Left ventricle myocardium inferior (tissue), 1 donor: Measurements from ENCODE around the gene TBCK. TPM values are rescaled to one million over a fixed set of nuclear protein-coding genes. Genes with fewer than 3 reads are reported as not detected.

Experiments used
- DNase-seq: peaks from one replicate; pipeline ENCODE4 v3.0.0-alpha.2; 2020
- H3K27ac ChIP-seq: fragments of 200-600 bp; replicated peaks from 2 replicates; pipeline ENCODE4 v1.8.0; 2021
- H3K27me3 ChIP-seq: fragments of 200-600 bp; 2 replicates; pipeline ENCODE4 v1.8.0; 2021; ENCODE audit warnings: low read depth
- H3K36me3 ChIP-seq: fragments of 200-600 bp; 2 replicates; pipeline ENCODE4 v1.8.0; 2021
- H3K4me1 ChIP-seq: fragments of 200-600 bp; 2 replicates; pipeline ENCODE4 v1.8.0; 2021
- H3K4me3 ChIP-seq: fragments of 200-600 bp; 2 replicates; pipeline ENCODE4 v1.8.0; 2021; ENCODE audit warnings: mild to moderate bottlenecking, moderate library complexity
- H3K9me3 ChIP-seq: fragments of 200-600 bp; replicated peaks from 2 replicates; pipeline ENCODE4 v1.8.0; 2021
- intact Hi-C: fragments of 100-400 bp; cut with micrococcal nuclease; formaldehyde crosslinking; loops from one replicate; pipeline ENCODE4 v1.11.0; 2022
- total RNA-seq: library from RNA; stranded (reverse); fragmentation: NEBNext Ultra II Directional; extraction: Animal tissue kit (Norgen Biotek cat#: 25700); gene quantifications from one replicate; pipeline ENCODE4 v1.2.1, GENCODE V29; 2021
- TF ChIP-seq, protein P1 (sequence below): fragments of 200-600 bp; IDR thresholded peaks from 2 replicates; pipeline ENCODE4 v1.8.0; 2021; ENCODE audit warnings: antibody characterized with exemption, mild to moderate bottlenecking, borderline replicate concordance
- donor health status: DM: no; HTN: yes; CAD: no; lungs with severe emphysema.

The TBCK gene
- total RNA-seq, 1 donor from 2014 or later: 20.3 TPM

GRCh38 chr4:106355193-106355592, 39.2 kb upstream of the TBCK start:
- Histone ChIP-seq H3K36me3 (peaks cover 2% of the 10 kb centered on the region), H3K4me1 (peaks cover 6% of the 10 kb centered on the region), H3K27ac (peak overlapping the region; percentile 32), H3K4me3 (peak overlapping the region; percentile 49), H3K9me3 (no peaks in the 10 kb centered on the region), H3K27me3 (no peaks in the 10 kb centered on the region)
- intact Hi-C loops: no loop called here
- TF ChIP-seq, protein P1, sequence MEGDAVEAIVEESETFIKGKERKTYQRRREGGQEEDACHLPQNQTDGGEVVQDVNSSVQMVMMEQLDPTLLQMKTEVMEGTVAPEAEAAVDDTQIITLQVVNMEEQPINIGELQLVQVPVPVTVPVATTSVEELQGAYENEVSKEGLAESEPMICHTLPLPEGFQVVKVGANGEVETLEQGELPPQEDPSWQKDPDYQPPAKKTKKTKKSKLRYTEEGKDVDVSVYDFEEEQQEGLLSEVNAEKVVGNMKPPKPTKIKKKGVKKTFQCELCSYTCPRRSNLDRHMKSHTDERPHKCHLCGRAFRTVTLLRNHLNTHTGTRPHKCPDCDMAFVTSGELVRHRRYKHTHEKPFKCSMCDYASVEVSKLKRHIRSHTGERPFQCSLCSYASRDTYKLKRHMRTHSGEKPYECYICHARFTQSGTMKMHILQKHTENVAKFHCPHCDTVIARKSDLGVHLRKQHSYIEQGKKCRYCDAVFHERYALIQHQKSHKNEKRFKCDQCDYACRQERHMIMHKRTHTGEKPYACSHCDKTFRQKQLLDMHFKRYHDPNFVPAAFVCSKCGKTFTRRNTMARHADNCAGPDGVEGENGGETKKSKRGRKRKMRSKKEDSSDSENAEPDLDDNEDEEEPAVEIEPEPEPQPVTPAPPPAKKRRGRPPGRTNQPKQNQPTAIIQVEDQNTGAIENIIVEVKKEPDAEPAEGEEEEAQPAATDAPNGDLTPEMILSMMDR: no peak
- no peak for DNase-seq

DNA sequence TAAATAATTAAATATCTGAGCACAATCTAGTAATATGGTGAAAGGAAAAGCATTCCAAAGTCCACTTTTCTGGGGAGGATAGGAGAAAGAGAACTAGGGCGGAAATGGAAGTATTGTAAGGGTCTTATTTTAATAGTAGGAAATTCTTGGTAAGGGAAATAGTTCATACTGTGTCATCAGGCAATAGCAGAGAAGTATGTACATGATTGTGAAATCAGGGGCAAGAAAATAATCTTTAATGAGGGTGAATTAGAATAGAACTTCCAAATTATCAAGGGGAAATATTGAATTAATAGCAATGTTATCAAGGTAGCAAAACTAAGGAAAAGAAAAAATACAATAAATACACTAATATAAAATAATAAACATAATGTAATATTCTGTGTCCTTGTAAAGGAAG, 37.8 kb upstream of the TBCK start:
- DNase-seq: no peak
- TF ChIP-seq, protein P1: no peak
- Histone ChIP-seq H3K9me3 (no peaks in the 10 kb centered on the region), H3K27me3 (no peaks in the 10 kb centered on the region), H3K4me1 (peaks cover 6% of the 10 kb centered on the region), H3K27ac (no peak overlapping the region), H3K36me3 (peaks cover 8% of the 10 kb centered on the region), H3K4me3 (no peak overlapping the region)
- intact Hi-C loops: no loop called here

DNA sequence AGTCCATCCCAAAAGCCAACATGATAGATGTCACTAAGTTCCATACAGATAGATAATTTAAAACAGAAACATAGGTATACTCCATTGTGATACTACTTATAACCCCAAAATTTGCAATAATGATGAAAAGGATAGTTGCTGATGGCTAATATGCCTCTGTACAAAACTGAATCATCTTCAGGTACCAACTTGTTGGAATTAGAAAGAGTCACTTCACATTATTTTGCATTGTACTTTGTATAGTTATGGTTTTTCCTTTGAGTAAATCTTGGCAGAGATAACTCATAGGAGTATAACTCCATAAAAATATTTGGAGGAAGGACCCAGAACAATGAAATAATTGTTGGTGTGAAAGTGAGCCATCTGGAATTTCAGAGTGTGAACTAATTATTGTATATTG, 35.0 kb upstream of the TBCK start:
- no peak for DNase-seq
- TF ChIP-seq, protein P1: no peak
- no peaks in the 10 kb centered on the region for H3K27me3 ChIP-seq
- intact Hi-C loops: no loop called here
- H3K9me3 ChIP-seq: no peaks in the 10 kb centered on the region
- peaks cover 25% of the 10 kb centered on the region for H3K36me3 ChIP-seq
- no peak overlapping the region for H3K27ac ChIP-seq
- H3K4me3 ChIP-seq: no peak overlapping the region
- H3K4me1 ChIP-seq: peaks cover 6% of the 10 kb centered on the region

GRCh38 chr4:106347167-106347566, 31.2 kb upstream of the TBCK start:
- Histone ChIP-seq H3K4me1 (peaks cover 15% of the 10 kb centered on the region), H3K9me3 (no peaks in the 10 kb centered on the region), H3K27me3 (no peaks in the 10 kb centered on the region), H3K4me3 (no peak overlapping the region), H3K36me3 (peaks cover 25% of the 10 kb centered on the region), H3K27ac (no peak overlapping the region)
- intact Hi-C loops: no loop called here
- no peak for DNase-seq
- TF ChIP-seq, protein P1: no peak

GRCh38 chr4:106344647-106344970, 28.6 kb upstream of the TBCK start:
- peaks cover 14% of the 10 kb centered on the region for H3K9me3 ChIP-seq
- TF ChIP-seq, protein P1: no peak
- no peaks in the 10 kb centered on the region for H3K27me3 ChIP-seq
- H3K4me3 ChIP-seq: no peak overlapping the region
- no peak for DNase-seq
- peaks cover 38% of the 10 kb centered on the region for H3K36me3 ChIP-seq
- H3K4me1 ChIP-seq: peaks cover 15% of the 10 kb centered on the region
- intact Hi-C loops: no loop called here
- H3K27ac ChIP-seq: no peak overlapping the region
